Measurements from ENCODE around the gene SLC35G2. TPM values are rescaled to one million over a fixed set of nuclear protein-coding genes. Genes with fewer than 3 reads are reported as not detected.

The SLC35G2 gene
- total and polyA plus RNA-seq, 4 donors: 3.6 to 9.1 (median 5.7) TPM

GRCh38 chr3:136882571-136882970, 63.6 kb downstream of the SLC35G2 start:
- TF ChIP-seq CTCF (IDR thresholded peaks at IDR 0.05; ENCODE audit: control extremely low read depth, extremely low read depth): no peak
- Histone ChIP-seq H3K9me3 (ENCODE audit: control insufficient read depth in 4 of 4, insufficient read depth in 3 of 4, low read length in 3 of 4) (peaks cover 0 to 3% (median 0%) of the 10 kb centered on the region in 4 donors), H3K36me3 (ENCODE audit: control insufficient read depth in 4 of 4, insufficient read depth in 4 of 4, low read length in 4 of 4) (no peaks in the 10 kb centered on the region), H3K4me1 (ENCODE audit: control insufficient read depth in 5 of 5, insufficient read depth in 5 of 5, low read length in 5 of 5) (peaks cover 0 to 10% (median 0%) of the 10 kb centered on the region in 5 donors), H3K27ac (ENCODE audit: low read depth in 1 of 2, low read length in 1 of 2) (no peak overlapping the region), H3K27me3 (ENCODE audit: control insufficient read depth in 3 of 3, insufficient read depth in 3 of 3, low read length in 2 of 3) (no peaks in the 10 kb centered on the region), H3K9ac (ENCODE audit: insufficient read depth in 1 of 2, low read length in 2 of 2) (no peak overlapping the region), H3K4me3 (no peak overlapping the region)
- 83 to 91% methylated on average over 1 of the region's 1 CpG for WGBS, 2 donors
- DNase-seq: no peak
- no peak for ATAC-seq (ENCODE audit: insufficient read depth, low FRiP score)

- Histone ChIP-seq H3K27ac (ENCODE audit: low read depth in 1 of 2, low read length in 1 of 2) (no peak overlapping the region), H3K9me3 (ENCODE audit: control insufficient read depth in 4 of 4, insufficient read depth in 3 of 4, low read length in 3 of 4) (no peaks in the 10 kb centered on the region), H3K9ac (ENCODE audit: insufficient read depth in 1 of 2, low read length in 2 of 2) (no peak overlapping the region), H3K36me3 (ENCODE audit: control insufficient read depth in 4 of 4, insufficient read depth in 4 of 4, low read length in 4 of 4) (no peaks in the 10 kb centered on the region), H3K27me3 (ENCODE audit: control insufficient read depth in 3 of 3, insufficient read depth in 3 of 3, low read length in 2 of 3) (no peaks in the 10 kb centered on the region), H3K4me3 (no peak overlapping the region), H3K4me1 (ENCODE audit: control insufficient read depth in 5 of 5, insufficient read depth in 5 of 5, low read length in 5 of 5) (peaks cover 0 to 10% (median 0%) of the 10 kb centered on the region in 5 donors)
- no peak for DNase-seq
- WGBS, 2 donors: 88 to 93% methylated on average over 9 of the region's 9 CpGs
- TF ChIP-seq CTCF (IDR thresholded peaks at IDR 0.05; ENCODE audit: control extremely low read depth, extremely low read depth): no peak
- ATAC-seq (ENCODE audit: insufficient read depth, low FRiP score): no peak
Measured at GRCh38 chr3:136883967-136884720, 65.2 kb downstream of the SLC35G2 start.

GRCh38 chr3:136885357-136886213, 66.7 kb downstream of the SLC35G2 start:
- WGBS, 2 donors: 53 to 66% methylated on average over 5 of the region's 5 CpGs
- H3K9me3 ChIP-seq (ENCODE audit: control insufficient read depth in 4 of 4, insufficient read depth in 3 of 4, low read length in 3 of 4): peaks cover 0 to 2% (median 0%) of the 10 kb centered on the region in 4 donors
- H3K27ac ChIP-seq (ENCODE audit: low read depth in 1 of 2, low read length in 1 of 2): no peak overlapping the region
- TF ChIP-seq CTCF (IDR thresholded peaks at IDR 0.05; ENCODE audit: control extremely low read depth, extremely low read depth): no peak
- ATAC-seq (ENCODE audit: insufficient read depth, low FRiP score): no peak
- H3K4me3 ChIP-seq: no peak overlapping the region
- no peaks in the 10 kb centered on the region for H3K36me3 ChIP-seq (ENCODE audit: control insufficient read depth in 4 of 4, insufficient read depth in 4 of 4, low read length in 4 of 4)
- no peak overlapping the region for H3K9ac ChIP-seq (ENCODE audit: insufficient read depth in 1 of 2, low read length in 2 of 2)
- no peak for DNase-seq
- H3K27me3 ChIP-seq (ENCODE audit: control insufficient read depth in 3 of 3, insufficient read depth in 3 of 3, low read length in 2 of 3): no peaks in the 10 kb centered on the region
- peaks cover 0 to 10% (median 0%) of the 10 kb centered on the region in 5 donors for H3K4me1 ChIP-seq (ENCODE audit: control insufficient read depth in 5 of 5, insufficient read depth in 5 of 5, low read length in 5 of 5)
